GM19035 (cell line): ENCODE data around the gene SERPINI1.

Experiments used
- ATAC-seq: cut with Tn5 transposase; IDR thresholded peaks from one replicate; pipeline ENCODE4 v1.9.1; 2021; ENCODE audit not compliant: unreplicated experiment

The SERPINI1 gene

GRCh38 chr3:167843481-167843880, 108.0 kb downstream of the SERPINI1 start:
- no peak for ATAC-seq

- no peak for ATAC-seq
These were observed 108.4 kb downstream of the SERPINI1 start for GRCh38 chr3:167843886-167844285.

DNA sequence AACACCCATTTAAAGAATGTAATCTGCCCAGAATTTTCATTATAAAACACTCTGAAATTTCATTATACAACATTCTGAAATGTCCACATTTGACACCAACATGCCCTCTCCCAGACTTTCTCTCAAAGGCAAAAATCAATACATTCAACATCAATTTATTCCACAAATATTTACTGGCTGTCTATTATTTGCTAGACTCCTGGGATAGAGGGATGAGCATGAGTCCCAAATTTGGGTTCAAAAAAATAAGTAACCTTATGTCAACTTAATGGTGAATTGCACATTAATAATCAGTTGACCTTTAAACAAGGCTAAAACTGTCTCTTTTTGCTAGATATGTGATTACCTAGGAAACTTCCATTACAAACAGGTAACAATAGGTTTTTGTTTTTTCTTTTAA, 109.0 kb downstream of the SERPINI1 start:
- no peak for ATAC-seq

DNA sequence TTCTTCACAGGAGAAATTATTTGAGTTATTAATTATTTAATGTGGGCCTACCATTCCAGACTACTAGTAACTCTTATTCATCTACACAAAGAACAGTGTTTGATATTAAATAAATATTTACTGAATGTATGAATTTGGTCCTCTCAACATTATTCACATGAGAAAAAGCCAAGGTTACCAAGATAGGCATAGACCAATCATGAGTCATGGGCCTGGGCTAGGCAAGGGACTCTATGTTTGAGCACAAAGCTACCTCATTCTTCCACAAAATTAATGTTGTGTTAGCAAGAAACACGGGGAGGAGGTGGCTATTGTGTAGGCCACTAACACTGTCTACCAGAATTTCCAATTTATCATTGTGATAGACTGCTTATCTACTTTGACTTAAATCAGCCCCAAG, 115.7 kb downstream of the SERPINI1 start:
- no peak for ATAC-seq

GRCh38 chr3:167851749-167852148, 116.2 kb downstream of the SERPINI1 start:
- no peak for ATAC-seq

- ATAC-seq, result no peak
These were observed 116.7 kb downstream of the SERPINI1 start for GRCh38 chr3:167852216-167852615.

GRCh38 chr3:167854063-167854462, 118.5 kb downstream of the SERPINI1 start:
- no peak for ATAC-seq

DNA sequence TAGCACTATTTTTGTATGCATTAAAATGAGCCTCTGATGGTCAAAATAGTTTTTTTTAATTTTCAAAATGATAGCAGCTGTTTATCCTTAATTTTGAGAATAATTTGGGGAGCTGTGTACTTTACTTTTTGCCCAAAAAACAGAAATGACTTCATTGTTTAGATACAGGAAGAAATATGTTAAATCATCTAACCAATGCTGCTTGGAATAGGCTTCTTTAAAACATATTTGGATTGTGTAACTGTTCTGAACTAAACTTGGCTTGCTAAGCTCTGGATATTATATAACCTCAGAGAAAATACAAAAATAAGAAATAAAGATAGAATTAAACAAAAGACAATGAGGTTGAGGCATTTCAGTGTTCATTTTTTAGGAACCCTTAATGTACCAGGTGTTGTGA, 119.3 kb downstream of the SERPINI1 start:
- no peak for ATAC-seq

DNA sequence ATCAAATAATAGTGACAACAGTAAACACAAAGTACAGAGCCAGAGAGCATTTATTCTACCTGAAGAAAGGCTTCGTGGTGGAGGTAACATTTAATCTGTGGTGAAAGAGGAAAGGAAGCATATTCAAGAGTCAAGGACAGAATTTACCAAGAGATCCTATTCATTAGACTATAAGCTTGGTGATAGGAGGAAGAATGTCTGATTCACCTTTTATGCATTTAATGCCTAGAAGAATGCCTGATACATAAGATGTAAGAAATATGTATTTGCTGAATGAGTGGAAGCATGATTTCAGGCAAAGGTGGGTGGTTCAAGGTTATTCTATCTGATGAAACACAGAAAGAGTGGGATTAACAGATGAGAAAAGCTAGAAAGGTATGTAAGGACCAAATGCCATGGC, 119.8 kb downstream of the SERPINI1 start:
- ATAC-seq, result no peak

- no peak for ATAC-seq
These were observed 123.3 kb downstream of the SERPINI1 start for GRCh38 chr3:167858865-167859264.

DNA sequence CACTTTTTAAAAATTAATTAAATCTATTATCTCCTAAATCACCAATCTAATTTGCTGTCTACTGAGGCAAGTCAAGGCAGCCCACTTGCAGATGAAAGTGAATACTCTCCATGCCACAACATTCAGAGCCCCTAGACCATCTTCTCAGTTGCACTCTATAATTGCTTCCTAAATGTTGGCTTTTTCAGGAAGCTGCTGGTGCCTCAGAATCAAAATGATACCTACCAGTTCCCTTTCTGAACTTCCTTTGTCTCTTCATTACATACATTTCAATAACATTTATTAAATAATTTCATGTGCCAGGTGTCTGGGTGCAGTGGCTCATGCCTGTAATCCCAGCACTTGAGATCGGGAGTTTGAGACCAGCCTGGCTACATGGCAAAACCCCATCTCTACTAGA, 124.1 kb downstream of the SERPINI1 start:
- ATAC-seq, result no peak

GRCh38 chr3:167861649-167862048, 126.1 kb downstream of the SERPINI1 start:
- no peak for ATAC-seq

DNA sequence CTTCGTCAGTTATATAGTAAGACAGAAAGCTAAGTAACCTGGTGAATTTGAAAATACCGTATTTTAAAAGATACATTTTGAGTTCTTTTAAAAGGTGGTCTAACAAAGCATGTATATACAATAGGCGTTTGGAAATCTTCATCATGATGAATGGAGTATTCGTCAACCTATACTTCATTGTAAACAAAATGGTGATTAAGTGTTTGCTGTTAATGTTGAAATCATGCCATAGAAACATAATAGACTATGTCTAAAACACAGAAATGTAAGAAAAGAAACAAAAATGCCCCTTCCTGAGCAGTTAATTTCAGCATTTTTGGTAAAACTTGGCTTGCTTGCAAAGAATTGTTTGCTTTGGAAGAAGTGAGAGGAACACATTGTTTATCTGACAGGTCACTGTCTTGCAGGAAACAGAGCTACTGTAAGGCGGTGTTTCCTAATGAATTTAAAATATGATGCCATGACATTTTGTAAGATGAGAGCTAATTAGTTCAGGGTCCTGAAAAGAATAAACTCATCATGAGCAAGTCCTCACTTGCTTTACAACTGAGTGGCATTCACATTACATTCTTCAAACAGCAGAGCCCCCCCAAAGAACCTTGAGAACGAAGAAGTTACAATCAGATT, 126.7 kb downstream of the SERPINI1 start:
- ATAC-seq, result no peak

DNA sequence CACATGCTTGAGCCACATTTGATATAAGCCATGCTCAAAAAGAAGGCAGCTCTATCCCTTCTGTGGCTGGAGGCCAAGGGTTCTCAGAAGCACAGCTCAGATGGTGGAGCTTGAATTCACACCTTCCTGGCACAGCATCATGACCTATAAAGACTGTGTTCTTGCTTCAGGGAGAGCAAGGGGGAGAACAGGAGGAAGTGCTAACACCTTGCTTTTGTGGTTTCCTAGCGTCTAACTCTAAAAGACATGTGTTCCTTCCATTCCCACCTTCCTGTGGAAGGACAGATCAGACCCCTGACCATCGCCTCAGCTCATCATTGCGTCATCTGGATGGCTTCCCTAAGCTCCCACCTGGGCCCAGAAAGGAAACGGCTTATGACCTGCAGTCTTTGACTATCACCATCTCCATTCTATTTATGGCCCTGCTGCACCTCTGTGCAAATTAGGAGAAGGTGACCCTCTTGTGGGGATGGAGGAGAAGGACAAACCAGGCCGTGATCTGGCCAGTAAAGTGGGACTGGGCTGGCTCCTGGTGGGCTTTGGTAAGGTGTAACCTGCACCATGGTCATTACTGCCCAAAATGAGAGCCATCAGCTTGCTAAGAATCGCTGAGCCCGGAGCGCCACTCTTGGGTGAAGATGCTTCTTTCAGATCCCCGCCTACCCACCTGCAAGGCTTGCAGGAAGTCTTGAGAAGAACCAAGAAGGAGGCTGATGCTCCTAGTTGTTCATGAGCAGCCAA, 128.5 kb downstream of the SERPINI1 start:
- no peak for ATAC-seq

DNA sequence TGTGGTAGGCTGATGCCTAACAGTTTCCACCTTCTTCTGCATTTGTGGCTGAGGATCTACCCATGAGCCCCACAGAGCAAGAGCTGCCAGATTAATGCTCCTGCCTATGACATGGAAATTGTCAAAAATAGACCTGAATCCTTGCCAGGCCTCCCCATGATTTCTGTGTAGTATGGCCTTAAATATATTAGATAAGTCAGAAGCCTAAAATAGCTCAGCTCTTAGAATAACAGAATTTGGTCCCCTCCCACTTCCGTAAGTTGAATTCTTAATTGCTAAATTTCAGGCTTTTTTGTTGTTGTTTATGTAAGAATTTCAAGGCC, 129.0 kb downstream of the SERPINI1 start:
- ATAC-seq, result no peak

GRCh38 chr3:167866331-167866730, 130.8 kb downstream of the SERPINI1 start:
- no peak for ATAC-seq

DNA sequence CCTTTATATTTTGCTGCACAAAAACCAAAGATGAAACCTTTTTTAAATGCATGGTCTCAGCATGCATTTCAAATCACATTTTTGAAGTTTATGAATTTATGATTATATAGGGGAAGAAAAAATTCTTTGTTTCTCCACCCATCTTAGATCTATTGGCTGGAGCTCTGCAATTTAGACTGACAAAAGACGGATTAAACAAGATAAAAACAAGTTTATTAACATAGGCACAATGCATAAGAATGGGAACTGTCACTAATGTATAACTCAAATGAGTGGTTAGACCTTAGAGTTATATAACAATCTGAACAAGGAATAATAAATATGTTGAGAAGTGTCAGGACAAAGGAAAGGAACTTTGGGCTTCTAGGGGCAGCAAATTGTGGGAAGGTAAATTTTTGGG, 132.5 kb downstream of the SERPINI1 start:
- ATAC-seq, result no peak

- no peak for ATAC-seq
These were observed 134.7 kb downstream of the SERPINI1 start for GRCh38 chr3:167870181-167870580.

GRCh38 chr3:167870759-167871158, 135.2 kb downstream of the SERPINI1 start:
- no peak for ATAC-seq

GRCh38 chr3:167872032-167872431, 136.5 kb downstream of the SERPINI1 start:
- ATAC-seq, result no peak

- ATAC-seq, result no peak
These were observed 137.4 kb downstream of the SERPINI1 start for GRCh38 chr3:167872941-167873340.

- no peak for ATAC-seq
These were observed 139.3 kb downstream of the SERPINI1 start for GRCh38 chr3:167874671-167875372.
